ENCODE results near the gene RBP2.

Gene RBP2

GRCh38 chr3:139476348-139476747 is at the start of gene RBP2:
Gene RBP2, minus strand, starts transcription at chr3:139476516. Its CDS starts 57 bp downstream, at chr3:139476459.
- ChIA-PET POLR2A (no interaction called here), CTCF (interaction anchor here (1.0 to 2.9 kb wide), 5 partner anchors 9 to 48 kb away, joined by 3 to 11 read pairs (median 3); no protein-coding TSS in a partner anchor)
- no peak for DNase-seq (ENCODE audit: extremely low spot score)
- TF ChIP-seq CTCF (IDR thresholded peaks at IDR 0.05; ENCODE audit: control extremely low read depth, extremely low read depth, low read depth, missing control alignments): no peak

- no peak for TF ChIP-seq CTCF (IDR thresholded peaks at IDR 0.05; ENCODE audit: control extremely low read depth, extremely low read depth, low read depth, missing control alignments)
- no peak for DNase-seq (ENCODE audit: extremely low spot score)
- ChIA-PET POLR2A (no interaction called here), CTCF (interaction anchor here (0.8 kb wide), 1 partner anchor 9 kb away, joined by 4 read pairs; no protein-coding TSS in a partner anchor)
Measured at GRCh38 chr3:139524841-139525636, 48.7 kb upstream of the RBP2 start.

- CTCF ChIA-PET: no interaction called here
- DNase-seq (ENCODE audit: extremely low spot score): no peak
- TF ChIP-seq CTCF (IDR thresholded peaks at IDR 0.05; ENCODE audit: control extremely low read depth, extremely low read depth, low read depth, missing control alignments): no peak
- POLR2A ChIA-PET: no interaction called here
Measured at GRCh38 chr3:139523718-139524117, 47.4 kb upstream of the RBP2 start.

- ChIA-PET POLR2A (no interaction called here), CTCF (no interaction called here)
Measured at GRCh38 chr3:139523166-139523565, 46.9 kb upstream of the RBP2 start.

GRCh38 chr3:139522421-139522820 is 46.1 kb upstream of the RBP2 start:
- no peak for TF ChIP-seq CTCF (IDR thresholded peaks at IDR 0.05; ENCODE audit: control extremely low read depth, extremely low read depth, low read depth, missing control alignments)
- POLR2A ChIA-PET: no interaction called here
- CTCF ChIA-PET: no interaction called here
- DNase-seq (ENCODE audit: extremely low spot score): no peak

More at GRCh38 chr3:139523166-139523565, 46.9 kb upstream of the RBP2 start:
- no peak for TF ChIP-seq CTCF (IDR thresholded peaks at IDR 0.05; ENCODE audit: control extremely low read depth, extremely low read depth, low read depth, missing control alignments)
- DNase-seq (ENCODE audit: extremely low spot score): no peak

GRCh38 chr3:139521816-139522215 is 45.5 kb upstream of the RBP2 start:
- no peak for DNase-seq (ENCODE audit: extremely low spot score)
- TF ChIP-seq CTCF (IDR thresholded peaks at IDR 0.05; ENCODE audit: control extremely low read depth, extremely low read depth, low read depth, missing control alignments): no peak
- POLR2A ChIA-PET: no interaction called here
- CTCF ChIA-PET: interaction anchor here (1.5 to 3.4 kb wide), 2 partner anchors 10 to 94 kb away, joined by 3 to 12 read pairs; no protein-coding TSS in a partner anchor
